Fibroblast of skin of abdomen (primary cell): Measurements from ENCODE around the gene CHST15.

ENCODE experiments used
- DNase-seq: peaks from one replicate; pipeline ENCODE4 v3.0.0-alpha.2; 2013

CHST15 gene

DNA sequence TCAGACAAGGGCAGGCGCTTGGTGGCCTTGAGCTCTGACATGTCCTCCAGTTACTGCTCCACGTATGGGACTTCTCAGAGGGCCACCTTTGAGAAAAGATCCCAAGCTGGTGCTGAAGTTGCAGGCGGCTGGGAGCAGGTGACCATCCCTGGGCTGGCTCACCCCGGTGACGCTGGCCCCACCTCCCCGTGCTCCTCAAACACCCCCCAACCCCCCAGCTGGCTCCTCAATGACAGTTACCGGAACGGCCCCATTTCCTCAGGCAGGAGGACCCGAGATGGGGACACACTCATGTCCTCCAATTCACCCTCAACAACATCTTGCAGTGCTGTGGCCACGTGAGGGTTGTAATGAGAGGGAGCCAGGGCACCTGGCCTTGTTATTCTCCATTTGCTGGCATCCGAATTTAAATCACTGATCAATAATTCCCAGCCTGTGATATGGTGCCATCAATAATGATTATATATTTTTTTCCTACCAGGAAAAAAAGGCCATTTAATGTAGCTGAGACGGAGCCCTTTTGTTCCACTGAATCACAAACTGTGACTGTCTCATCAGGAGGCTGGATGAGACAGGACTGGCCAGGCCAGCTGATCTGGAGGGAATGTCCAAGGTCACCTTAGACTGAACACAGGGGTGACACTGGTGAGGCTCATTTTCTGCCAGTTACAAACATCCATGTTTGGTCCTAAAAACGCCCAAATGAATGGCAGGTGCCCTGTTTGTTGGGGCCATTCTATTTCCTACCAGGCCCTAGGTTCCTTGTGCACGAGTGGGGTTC is 64.5 kb downstream of the CHST15 start:
- no peak for DNase-seq

DNA sequence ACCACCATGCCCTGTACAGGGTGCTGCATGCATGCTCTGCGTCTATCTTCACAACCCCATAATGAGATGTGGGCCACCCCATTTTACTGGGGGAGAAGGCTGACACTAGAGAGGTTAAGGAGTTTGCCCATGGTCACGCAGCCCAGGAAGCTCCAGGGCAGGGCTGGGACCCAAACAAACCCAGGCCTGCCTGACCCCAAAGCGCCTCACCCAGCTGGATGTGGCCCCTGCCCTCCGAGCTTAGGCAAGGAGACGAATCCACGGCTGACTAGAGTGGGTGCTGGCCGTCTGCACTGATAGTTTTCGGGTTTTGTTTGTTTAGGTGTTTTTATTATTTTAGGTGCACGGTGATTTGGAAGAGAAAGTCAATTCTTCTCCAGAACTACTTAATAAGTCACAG is 65.7 kb downstream of the CHST15 start:
- no peak for DNase-seq

- no peak for DNase-seq
Observed at GRCh38 chr10:124027031-124027611, 66.3 kb downstream of the CHST15 start.

DNA sequence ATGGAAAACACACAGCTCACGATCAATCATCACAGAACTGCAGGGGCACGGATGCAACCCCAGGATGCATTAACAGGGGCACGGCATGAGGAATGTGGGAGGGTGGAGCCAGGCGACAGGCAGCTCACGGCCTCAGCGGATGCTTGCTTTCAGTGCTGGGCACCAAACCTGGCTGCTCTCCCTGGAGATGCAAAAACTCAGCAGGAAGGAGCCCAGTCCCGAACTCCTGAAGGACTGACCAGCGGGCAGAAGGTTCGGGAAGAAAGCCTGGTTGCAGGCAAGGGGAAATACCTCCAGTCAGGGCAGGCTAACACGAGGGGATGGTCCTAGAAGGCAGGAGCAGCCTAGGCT is 66.8 kb downstream of the CHST15 start:
- DNase-seq, result no peak

DNA sequence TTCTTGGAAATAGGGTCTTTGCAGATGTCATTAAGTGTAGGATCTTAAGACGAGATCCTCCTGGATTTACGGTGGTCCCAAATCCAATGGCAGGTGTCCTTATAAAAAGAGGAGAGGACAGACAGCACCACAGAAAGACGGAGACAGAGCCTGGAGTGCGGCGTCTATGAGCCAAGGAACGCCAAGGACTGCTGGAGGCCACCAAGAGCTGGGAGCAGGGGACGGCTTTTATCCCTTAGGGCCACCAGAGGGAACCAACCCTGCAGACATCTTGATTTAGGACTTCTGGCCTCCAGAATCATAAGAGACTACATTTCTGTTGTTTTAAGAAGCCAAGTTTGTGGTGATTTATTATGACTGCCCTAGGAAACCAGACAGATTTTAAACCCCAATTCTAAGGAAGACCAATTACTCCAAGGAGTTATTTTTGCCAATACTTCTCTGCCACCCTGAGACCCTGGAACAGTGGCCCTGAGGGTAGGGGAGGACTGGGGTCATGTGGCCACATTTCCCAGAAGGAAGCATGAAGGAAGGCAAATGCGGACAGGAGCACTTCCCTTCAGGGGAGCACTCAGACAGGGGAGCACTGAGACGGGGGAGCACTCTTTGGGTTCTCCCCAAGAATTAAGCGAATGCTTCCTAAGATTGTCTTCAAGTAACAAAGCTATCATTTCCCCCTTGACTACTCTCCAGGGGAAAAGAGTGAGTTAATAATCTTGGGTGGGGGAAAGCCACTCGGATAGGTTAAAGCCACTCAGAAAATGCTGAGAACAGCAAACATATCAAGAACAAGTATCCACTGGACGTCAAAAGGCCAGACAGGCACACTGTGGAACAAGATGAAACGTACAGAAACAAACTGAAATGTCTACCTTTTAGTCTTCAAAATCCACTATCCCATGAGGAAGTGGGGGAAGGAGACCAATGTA is 67.5 kb downstream of the CHST15 start:
- DNase-seq, result peak; percentile 10

GRCh38 chr10:124025152-124025551 is 68.2 kb downstream of the CHST15 start:
- DNase-seq, result no peak

DNA sequence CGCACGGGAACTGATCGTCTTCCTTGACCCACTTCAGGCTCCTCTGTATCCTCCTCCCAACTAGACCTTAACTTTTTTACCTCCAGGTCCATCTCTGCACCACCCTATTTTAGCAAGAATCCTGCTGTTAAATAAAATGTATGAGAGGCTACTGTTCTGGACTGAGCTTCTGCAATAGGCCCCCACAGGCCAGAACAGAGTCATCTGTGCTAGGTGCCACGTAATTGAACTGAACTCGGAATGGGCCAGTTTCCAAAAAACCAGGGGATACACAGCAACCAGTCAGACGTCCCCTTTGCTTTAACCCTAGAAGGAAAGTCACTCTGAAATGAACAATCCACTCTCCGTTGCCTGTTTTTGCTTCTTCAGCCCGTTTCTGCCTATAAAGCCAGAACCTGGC is 71.3 kb downstream of the CHST15 start:
- DNase-seq, result no peak

- no peak for DNase-seq
Observed at GRCh38 chr10:124020981-124021815, 72.2 kb downstream of the CHST15 start.

DNA sequence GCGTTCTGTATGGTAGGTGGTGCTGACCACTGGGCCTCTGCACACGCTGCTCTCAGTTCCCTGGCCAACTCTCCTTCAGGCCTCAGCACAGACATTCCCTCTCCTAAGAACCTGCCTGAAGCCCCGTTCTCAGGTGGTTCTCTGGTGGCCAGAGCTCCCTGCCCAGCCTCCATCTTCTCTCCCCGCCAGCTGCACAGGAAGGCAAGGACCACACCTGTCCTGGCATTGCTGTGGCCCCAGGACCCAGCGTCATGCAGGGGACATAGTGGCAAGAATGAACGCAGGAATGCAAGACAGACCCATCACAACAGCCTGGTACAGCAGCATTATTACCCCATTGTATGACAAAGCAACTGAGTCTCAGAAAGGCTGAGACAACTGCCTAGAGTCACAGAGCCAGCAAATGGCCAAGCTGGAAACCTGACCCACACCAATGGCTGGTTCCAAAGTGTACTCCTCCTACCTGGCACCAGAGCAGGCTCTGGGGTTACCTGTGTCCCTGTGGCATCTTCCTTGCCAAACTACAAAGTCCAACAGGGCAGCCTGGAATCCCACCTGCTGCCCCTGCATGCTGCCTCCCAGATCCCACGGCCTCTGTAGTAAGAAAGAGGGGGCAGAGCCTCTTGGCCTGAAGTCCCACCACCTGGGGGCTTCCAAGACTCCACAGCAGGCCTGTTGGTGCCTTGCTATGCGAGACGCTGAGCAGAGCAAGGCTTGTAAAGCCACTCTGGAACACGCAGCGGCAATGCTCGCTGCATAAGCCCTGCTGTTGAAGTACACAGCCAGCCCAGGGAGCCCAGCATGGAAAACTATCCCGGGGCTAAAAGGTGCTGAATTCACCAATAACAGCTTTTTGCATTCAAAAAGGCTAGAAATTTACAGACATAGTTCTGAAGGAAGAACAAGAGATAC is 73.3 kb downstream of the CHST15 start:
- DNase-seq, result no peak

GRCh38 chr10:124018886-124019525 is 74.4 kb downstream of the CHST15 start:
- no peak for DNase-seq

DNA sequence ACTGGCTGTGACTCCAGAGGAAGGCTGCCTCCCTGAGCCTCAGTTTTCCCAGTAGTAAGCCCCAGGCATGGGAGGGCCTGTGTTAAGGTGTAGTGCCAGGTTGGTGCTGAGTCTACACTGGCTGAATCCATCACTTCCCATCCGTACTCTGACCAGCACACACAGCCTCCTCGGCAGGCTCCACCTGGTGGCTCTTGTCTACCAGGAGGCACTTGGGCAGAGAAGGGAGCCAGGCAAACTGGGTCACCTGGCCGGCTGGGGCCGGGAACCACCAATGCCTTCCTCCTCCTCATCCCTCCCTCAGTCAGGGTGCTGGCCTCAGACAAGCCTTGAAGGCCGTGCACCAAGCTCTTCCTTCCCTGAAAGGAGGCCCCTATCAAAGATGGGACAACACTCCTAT is 75.7 kb downstream of the CHST15 start:
- DNase-seq, result no peak

GRCh38 chr10:124016804-124017375 is 76.5 kb downstream of the CHST15 start:
- DNase-seq, result no peak

- no peak for DNase-seq
Observed at GRCh38 chr10:124015991-124016390, 77.4 kb downstream of the CHST15 start.

DNA sequence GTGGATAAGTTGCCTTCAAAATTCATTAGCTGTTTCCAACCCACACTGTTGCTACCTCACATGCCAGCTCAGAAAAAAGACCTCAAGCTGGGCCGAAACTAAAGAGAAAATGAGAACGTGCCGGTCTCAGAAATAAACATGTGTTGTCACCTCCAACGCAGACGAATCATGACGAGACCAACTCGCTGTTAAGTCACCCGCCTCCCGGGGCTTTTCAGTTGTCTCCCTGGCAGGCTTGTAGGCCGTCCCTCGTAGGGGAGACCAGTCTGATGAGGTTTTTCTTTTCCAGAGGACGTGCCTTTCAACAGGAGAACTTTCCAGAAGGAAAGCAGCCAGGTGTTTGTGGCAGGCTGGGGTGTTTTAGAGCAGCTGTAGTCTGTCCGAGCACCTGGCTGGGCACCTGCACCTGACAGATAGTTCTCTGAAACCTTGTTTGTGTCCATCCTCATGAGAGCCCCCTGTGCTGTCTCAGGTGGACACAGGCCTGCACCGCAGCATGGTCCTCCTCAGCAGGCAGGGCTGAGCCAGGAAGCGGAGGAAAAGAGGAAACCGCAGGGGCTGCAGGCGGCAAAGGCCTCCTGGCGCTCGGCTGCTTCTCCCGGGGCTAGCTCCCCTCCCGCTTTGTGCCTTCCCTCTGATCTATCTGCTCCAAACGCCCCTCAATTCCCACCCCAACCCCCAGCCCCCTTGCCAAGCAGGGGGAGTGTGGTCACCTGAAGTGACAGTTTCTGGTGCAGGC is 78.8 kb downstream of the CHST15 start:
- no peak for DNase-seq

GRCh38 chr10:124013916-124014315 is 79.5 kb downstream of the CHST15 start:
- no peak for DNase-seq

- no peak for DNase-seq
Observed at GRCh38 chr10:124012991-124013390, 80.4 kb downstream of the CHST15 start.

DNA sequence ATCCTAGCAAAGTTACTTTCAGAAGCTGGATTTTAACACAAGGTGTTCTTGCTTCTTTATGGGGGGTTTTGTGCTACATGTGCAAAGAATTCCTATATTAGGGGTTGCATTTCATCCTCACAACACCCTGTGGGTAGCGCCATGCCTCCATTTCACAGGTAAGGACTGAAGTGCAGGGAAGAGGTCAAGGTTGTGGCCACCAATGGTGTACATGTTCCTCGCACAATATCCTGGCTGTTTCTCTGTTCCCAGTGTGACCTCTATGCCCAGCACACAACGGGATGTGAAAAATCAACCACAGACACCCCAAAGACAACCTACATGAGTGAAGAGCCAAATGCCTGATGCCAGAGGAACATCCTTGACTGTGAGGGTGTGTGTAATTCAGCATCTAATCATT is 80.8 kb downstream of the CHST15 start:
- DNase-seq, result no peak

DNA sequence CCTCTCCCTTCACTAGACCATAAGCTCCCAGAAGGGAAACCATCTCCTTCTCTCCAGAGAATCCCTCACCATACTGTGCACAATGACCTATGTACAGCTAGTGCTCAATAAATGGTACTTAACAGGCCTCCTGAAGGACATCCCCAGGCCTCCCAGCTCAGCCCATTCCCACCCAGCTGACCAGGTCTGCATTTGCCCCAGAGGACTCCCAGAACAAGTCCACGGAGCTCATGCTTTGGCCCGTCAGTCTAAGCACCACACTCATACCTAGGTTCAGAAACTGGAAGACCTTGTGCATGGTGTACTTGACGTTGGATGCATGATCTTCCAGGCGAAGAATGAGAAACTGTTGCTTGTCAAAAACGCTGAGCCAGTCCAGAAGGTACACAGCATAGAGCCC is 81.3 kb downstream of the CHST15 start:
- DNase-seq, result no peak

DNA sequence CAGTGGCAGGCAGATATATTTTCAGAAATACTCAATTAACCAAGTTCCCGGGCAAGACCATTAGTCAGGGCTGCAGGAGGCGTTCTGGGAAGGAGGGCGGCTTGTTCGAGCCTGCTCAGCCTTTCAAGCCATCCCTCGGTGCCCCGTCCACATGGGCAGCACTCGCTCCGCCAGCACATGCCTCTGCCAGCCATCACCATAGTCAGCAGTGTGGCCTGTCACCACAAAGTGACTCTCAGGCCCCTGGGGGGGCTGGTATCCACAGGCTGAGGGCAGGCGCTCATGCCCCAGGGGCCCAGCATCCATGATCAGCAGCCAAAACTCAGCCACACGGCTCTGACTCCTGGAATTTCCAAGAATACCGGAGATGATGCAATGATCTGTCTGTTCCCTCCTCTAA is 81.9 kb downstream of the CHST15 start:
- DNase-seq, result no peak
